Esophagus squamous epithelium (tissue), 5 donors: ENCODE data around the gene FHAD1. TPM values are rescaled to one million over a fixed set of nuclear protein-coding genes. Genes with fewer than 3 reads are reported as not detected.

Experiments
- DNase-seq: peaks from one replicate; lab custom pipeline; 2025; lab: John Stamatoyannopoulos, UW
- H3K27ac ChIP-seq, 4 donors: fragments of 200-600 bp; sonication (generic); one replicate each; pipeline ENCODE4 v1.5.1; 2016 to 2019; ENCODE audit warnings: mild to moderate bottlenecking in 1 of 4
- H3K27me3 ChIP-seq, 4 donors: fragments of 200-600 bp; sonication (generic); 1 replicate in 3 of 4; 2 replicates in 1 of 4; pipeline versions ENCODE4 v1.5.1 to v1.6.0; 2017 to 2021; ENCODE audit warnings: antibody characterized with exemption in 1 of 4
- H3K36me3 ChIP-seq, 3 donors: fragments of 200-600 bp; sonication (generic); one replicate each; pipeline ENCODE4 v1.5.1; 2016 to 2019
- H3K4me1 ChIP-seq, 3 donors: fragments of 200-600 bp; sonication (generic); one replicate each; pipeline ENCODE4 v1.5.1; 2017 to 2019
- H3K4me3 ChIP-seq, 4 donors: fragments of 200-600 bp; sonication (generic); 1 replicate in 3 of 4; 2 replicates in 1 of 4; pipeline ENCODE4 v1.5.1; 2016 to 2019; ENCODE audit warnings: mild to moderate bottlenecking in 2 of 4, moderate library complexity in 1 of 4
- H3K9me3 ChIP-seq, 3 donors: fragments of 200-600 bp; sonication (generic); one replicate each; pipeline ENCODE4 v1.5.1; 2016 to 2019
- POLR2A ChIP-seq, 4 donors: fragments of 450-650 bp; IDR thresholded peaks; one replicate each; pipeline ENCODE4 v1.6.1; 2017; ENCODE audit warnings: antibody characterized with exemption in 4 of 4, mild to moderate bottlenecking in 4 of 4, moderate library complexity in 3 of 4
- WGBS, 2 donors: methylation state at CpG; one replicate each; pipeline ENCODE4 v1.1.5; 2018; 5-methylcytosine and 5-hydroxymethylcytosine counted together
- intact Hi-C: fragments of 100-400 bp; cut with DNase I; formaldehyde crosslinking; loops from one replicate; pipeline ENCODE4 v1.15.0; 2022
- total RNA-seq, 4 donors: library from RNA; depleted of rRNA; stranded (reverse); fragments of >200 nt; gene quantifications; one replicate each; pipeline ENCODE4 v1.1.0, GENCODE V29; 2016
- TF ChIP-seq, protein P1 (sequence below), 6 experiments: fragments of 450-650 bp in 4 of 6; fragments of 200-600 bp in 2 of 6; sonication (generic) in 2 of 6; IDR thresholded peaks; one replicate each; pipeline ENCODE4 v1.5.1; 2016 to 2019; ENCODE audit warnings: antibody characterized with exemption in 6 of 6, mild to moderate bottlenecking in 4 of 6, moderate library complexity in 4 of 6
- donor health status: DM: yes; HTN: yes; CAD: no.

Gene FHAD1
- total RNA-seq, 4 donors from 2014 or later, result 0.57 TPM; not detected in 3

DNA sequence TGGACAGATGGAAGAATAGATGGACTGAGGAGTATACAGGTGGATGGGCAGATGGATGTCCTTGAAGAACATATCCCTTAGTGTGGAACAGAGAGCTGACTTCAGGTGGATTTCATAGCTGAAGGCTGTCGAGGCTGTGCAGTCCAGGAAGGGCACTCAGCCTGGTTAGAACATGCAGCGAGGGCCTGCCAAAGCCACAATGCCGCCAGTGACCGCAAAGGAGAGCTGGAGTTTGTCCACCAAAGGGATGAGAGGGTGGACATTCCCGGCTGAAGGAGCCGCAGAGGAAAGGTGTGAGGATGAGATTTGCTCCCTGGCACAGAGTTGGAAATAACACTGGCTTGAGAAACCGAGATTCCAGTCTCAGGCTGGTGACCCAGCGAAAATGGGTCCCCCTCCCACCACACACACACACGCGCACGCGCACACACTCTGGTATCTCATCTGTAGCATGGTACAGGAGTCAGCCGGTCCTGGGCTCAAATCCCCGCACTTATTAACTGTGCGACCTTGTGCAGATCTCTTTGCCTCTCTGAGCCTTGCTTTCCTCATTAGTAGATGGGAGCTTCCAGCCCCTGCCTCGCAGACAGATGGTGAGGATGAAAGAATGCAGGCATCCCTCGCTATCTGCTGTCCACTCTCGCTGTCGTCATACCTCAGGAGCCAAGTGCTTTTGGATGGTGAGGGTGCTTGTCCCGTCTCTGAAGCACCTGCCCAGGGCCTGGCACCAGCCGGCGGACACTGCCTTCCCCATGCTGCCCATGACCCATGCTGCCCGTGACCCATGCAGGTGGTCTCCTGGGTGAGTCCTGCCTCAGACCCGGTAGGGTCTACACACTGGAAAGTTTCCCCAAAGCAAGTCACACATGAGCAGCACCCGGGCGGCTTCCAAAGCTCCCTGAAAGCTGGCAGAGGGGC lies 135.8 kb downstream of the FHAD1 start:
- intact Hi-C loops, result no loop called here
- Histone ChIP-seq H3K9me3 (no peaks in the 10 kb centered on the region), H3K27ac (no peak overlapping the region), H3K4me3 (no peak overlapping the region), H3K27me3 (peaks cover 0 to 16% (median 0%) of the 10 kb centered on the region in 4 donors), H3K4me1 (peaks cover 6 to 26% (median 10%) of the 10 kb centered on the region in 3 donors), H3K36me3 (no peaks in the 10 kb centered on the region)
- no peak for DNase-seq
- 88 to 89% methylated on average over 19 to 21 of the region's 26 CpGs for WGBS, 2 donors
- TF ChIP-seq POLR2A (IDR thresholded peaks at IDR 0.05), result no peak
- TF ChIP-seq, protein P1, sequence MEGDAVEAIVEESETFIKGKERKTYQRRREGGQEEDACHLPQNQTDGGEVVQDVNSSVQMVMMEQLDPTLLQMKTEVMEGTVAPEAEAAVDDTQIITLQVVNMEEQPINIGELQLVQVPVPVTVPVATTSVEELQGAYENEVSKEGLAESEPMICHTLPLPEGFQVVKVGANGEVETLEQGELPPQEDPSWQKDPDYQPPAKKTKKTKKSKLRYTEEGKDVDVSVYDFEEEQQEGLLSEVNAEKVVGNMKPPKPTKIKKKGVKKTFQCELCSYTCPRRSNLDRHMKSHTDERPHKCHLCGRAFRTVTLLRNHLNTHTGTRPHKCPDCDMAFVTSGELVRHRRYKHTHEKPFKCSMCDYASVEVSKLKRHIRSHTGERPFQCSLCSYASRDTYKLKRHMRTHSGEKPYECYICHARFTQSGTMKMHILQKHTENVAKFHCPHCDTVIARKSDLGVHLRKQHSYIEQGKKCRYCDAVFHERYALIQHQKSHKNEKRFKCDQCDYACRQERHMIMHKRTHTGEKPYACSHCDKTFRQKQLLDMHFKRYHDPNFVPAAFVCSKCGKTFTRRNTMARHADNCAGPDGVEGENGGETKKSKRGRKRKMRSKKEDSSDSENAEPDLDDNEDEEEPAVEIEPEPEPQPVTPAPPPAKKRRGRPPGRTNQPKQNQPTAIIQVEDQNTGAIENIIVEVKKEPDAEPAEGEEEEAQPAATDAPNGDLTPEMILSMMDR (IDR thresholded peaks at IDR 0.05), result no peak

DNA sequence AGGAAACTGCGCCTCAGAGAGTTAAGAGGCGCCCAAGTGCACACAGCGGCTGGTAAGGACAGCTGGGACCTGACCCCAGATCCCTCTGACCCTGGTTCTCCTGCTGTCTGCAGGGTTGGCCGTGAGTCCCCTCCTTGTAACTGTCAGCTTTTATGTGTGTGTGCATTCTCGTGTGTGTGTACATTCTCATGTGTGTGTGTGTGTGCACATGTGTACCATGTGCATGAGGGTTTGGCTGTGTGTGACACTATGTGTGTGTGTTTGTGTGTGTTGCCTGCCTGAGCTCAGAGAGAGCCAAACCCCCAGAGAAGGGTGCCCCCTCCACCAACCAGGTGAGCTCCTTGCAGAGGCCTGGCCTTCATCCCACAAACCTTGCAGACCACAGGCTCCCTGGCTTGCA lies 136.8 kb downstream of the FHAD1 start:
- no peaks in the 10 kb centered on the region for H3K9me3 ChIP-seq
- WGBS, 2 donors, result 81 to 94% methylated on average over 3 to 4 of the region's 5 CpGs
- H3K4me3 ChIP-seq, result no peak overlapping the region
- H3K4me1 ChIP-seq, result peaks cover 6 to 26% (median 10%) of the 10 kb centered on the region in 3 donors
- H3K36me3 ChIP-seq, result no peaks in the 10 kb centered on the region
- peaks cover 0 to 16% (median 0%) of the 10 kb centered on the region in 4 donors for H3K27me3 ChIP-seq
- no peak for TF ChIP-seq POLR2A (IDR thresholded peaks at IDR 0.05)
- TF ChIP-seq, protein P1 (IDR thresholded peaks at IDR 0.05), result no peak
- intact Hi-C loops, result no loop called here
- no peak overlapping the region for H3K27ac ChIP-seq
- DNase-seq, result no peak

DNA sequence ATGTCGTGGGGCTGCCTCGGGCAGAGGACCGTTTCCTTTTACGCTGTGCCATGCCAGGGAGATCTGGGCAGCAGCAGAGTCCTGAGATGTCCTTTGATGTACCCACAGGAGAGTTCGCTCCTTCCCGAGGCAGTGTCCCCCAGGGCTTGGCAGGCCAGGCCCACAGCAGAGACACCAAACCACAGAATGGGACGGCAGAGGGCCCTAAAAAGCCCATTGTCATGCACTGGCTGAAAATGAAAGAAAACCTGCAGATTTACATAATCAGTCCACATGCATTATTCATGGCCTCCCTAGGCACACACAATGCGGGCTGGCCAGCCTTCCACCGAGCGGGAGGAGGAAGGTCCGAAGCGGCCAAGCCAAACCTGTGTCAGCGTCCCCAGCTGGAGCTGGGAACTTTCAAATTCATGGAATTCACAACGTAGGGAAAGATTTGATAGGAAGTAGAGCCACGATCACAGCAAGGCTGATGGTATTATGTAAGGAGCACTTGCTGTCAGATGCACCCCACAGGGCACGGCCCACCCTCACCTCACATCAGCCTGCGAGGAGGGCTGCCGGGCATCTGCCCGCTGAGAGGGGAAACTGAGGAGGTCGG lies 137.4 kb downstream of the FHAD1 start:
- peaks cover 6 to 23% (median 10%) of the 10 kb centered on the region in 3 donors for H3K4me1 ChIP-seq
- 45 to 62% methylated on average over 12 to 15 of the region's 20 CpGs for WGBS, 2 donors
- H3K36me3 ChIP-seq, result no peaks in the 10 kb centered on the region
- TF ChIP-seq POLR2A (IDR thresholded peaks at IDR 0.05), result no peak
- TF ChIP-seq, protein P1 (IDR thresholded peaks at IDR 0.05), result no peak
- H3K4me3 ChIP-seq, result peak overlapping the region in 1 of 4 donors; percentile 17
- peaks cover 0 to 16% (median 0%) of the 10 kb centered on the region in 4 donors for H3K27me3 ChIP-seq
- DNase-seq, result no peak
- H3K9me3 ChIP-seq, result no peaks in the 10 kb centered on the region
- H3K27ac ChIP-seq, result no peak overlapping the region
- intact Hi-C loops, result no loop called here

DNA sequence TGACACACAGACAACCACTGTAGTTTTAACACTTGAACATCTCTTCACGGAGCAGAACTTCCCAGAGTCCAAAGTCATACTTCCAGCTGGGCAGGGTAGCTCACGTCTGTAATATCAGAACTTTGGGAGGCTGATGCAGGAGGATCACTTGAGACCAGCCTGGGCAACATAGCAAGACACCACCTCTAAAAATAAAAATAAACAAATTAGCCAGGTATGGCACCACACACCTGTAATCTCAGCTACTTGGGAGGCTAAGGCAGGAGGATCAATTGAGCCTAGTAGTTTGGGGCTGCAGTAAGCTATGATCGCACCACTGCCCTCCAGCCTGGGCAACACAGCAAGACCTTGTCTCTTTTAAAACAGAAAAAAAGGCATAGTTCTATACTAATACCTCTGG lies 138.4 kb downstream of the FHAD1 start:
- Histone ChIP-seq H3K27me3 (peaks cover 0 to 16% (median 0%) of the 10 kb centered on the region in 4 donors), H3K4me1 (peaks cover 6 to 20% (median 10%) of the 10 kb centered on the region in 3 donors), H3K9me3 (no peaks in the 10 kb centered on the region), H3K36me3 (no peaks in the 10 kb centered on the region), H3K4me3 (no peak overlapping the region), H3K27ac (no peak overlapping the region)
- 88 to 93% methylated on average over 2 to 3 of the region's 3 CpGs for WGBS, 2 donors
- TF ChIP-seq, protein P1 (IDR thresholded peaks at IDR 0.05), result no peak
- no peak for TF ChIP-seq POLR2A (IDR thresholded peaks at IDR 0.05)
- DNase-seq, result no peak
- intact Hi-C loops, result no loop called here
